ENCODE measurements around the gene CPNE4.
A peak's percentile ranks its signal among the peaks of the same experiment; 100 is the strongest.
"Not testable (repeated sequence)": the region's sequence is repeated elsewhere in the genome, so short reads cannot be mapped to it uniquely, and the experiment has no call there.

The CPNE4 gene
- total RNA-seq = 0 to 0.12 (median 0) reads per million in 9 experiments

- Mint-ChIP-seq H3K27ac (no peak within 1 kb of the TSS), H3K36me3 (ENCODE audit: insufficient read depth) (no peaks in the 10 kb centered on the region), H3K27me3 (peaks cover 56 to 71% of the 10 kb centered on the region in 2 donors), H3K4me1 (ENCODE audit: low read depth in 2 of 2) (peaks cover 4% of the 10 kb centered on the region in 2 donors), H3K4me3 (no peak within 1 kb of the TSS), H3K9me3 (peaks cover 0 to 3% of the 10 kb centered on the region in 2 donors)
- DNase-seq (peak; percentile 10 to 20 (median 18)), ATAC-seq (replicated peaks) (peak; percentile 56)
These were observed at the start of gene CPNE4 for GRCh38 chr3:132034486-132035464. Gene CPNE4 (minus strand): TSS chr3:132035014.

- Mint-ChIP-seq H3K27me3 (no peaks in the 10 kb centered on the region), H3K27ac (no peak overlapping the region), H3K36me3 (ENCODE audit: insufficient read depth) (no peaks in the 10 kb centered on the region), H3K4me3 (no peak overlapping the region), H3K4me1 (ENCODE audit: low read depth in 2 of 2) (no peaks in the 10 kb centered on the region), H3K9me3 (peaks cover 0 to 6% of the 10 kb centered on the region in 2 donors)
- DNase-seq (no peak), ATAC-seq (replicated peaks) (no peak)
These were observed 48.9 kb upstream of the CPNE4 start for GRCh38 chr3:132083583-132084279.

GRCh38 chr3:132083159-132083558 lies 48.3 kb upstream of the CPNE4 start:
- H3K27me3 Mint-ChIP-seq = no peaks in the 10 kb centered on the region
- H3K4me3 Mint-ChIP-seq = no peak overlapping the region
- ATAC-seq (replicated peaks) = no peak
- no peaks in the 10 kb centered on the region for H3K4me1 Mint-ChIP-seq (ENCODE audit: low read depth in 2 of 2)
- H3K9me3 Mint-ChIP-seq = peaks cover 0 to 6% of the 10 kb centered on the region in 2 donors
- no peak for DNase-seq
- no peaks in the 10 kb centered on the region for H3K36me3 Mint-ChIP-seq (ENCODE audit: insufficient read depth)
- no peak overlapping the region for H3K27ac Mint-ChIP-seq

- H3K27ac Mint-ChIP-seq = no peak overlapping the region
- no peaks in the 10 kb centered on the region for H3K36me3 Mint-ChIP-seq (ENCODE audit: insufficient read depth)
- H3K4me3 Mint-ChIP-seq = no peak overlapping the region
- H3K9me3 Mint-ChIP-seq = peaks cover 0 to 6% of the 10 kb centered on the region in 2 donors
- DNase-seq = no peak
- ATAC-seq (replicated peaks) = no peak
- H3K27me3 Mint-ChIP-seq = no peaks in the 10 kb centered on the region
- H3K4me1 Mint-ChIP-seq (ENCODE audit: low read depth in 2 of 2) = no peaks in the 10 kb centered on the region
These were observed 44.3 kb upstream of the CPNE4 start for GRCh38 chr3:132079147-132079546.

GRCh38 chr3:132073771-132074170 lies 39.0 kb upstream of the CPNE4 start:
- Mint-ChIP-seq H3K27me3 (peaks cover 0 to 12% of the 10 kb centered on the region in 2 donors), H3K4me3 (no peak overlapping the region), H3K36me3 (ENCODE audit: insufficient read depth) (no peaks in the 10 kb centered on the region), H3K9me3 (peaks cover 0 to 3% of the 10 kb centered on the region in 2 donors), H3K27ac (no peak overlapping the region), H3K4me1 (ENCODE audit: low read depth in 2 of 2) (no peaks in the 10 kb centered on the region)
- ATAC-seq (replicated peaks) (no peak), DNase-seq (no peak)

GRCh38 chr3:132071043-132071442 lies 36.2 kb upstream of the CPNE4 start:
- ATAC-seq (replicated peaks) (no peak), DNase-seq (no peak)
- Mint-ChIP-seq H3K27ac (no peak overlapping the region), H3K4me1 (ENCODE audit: low read depth in 2 of 2) (no peaks in the 10 kb centered on the region), H3K4me3 (no peak overlapping the region), H3K27me3 (peaks cover 0 to 12% of the 10 kb centered on the region in 2 donors), H3K36me3 (ENCODE audit: insufficient read depth) (no peaks in the 10 kb centered on the region), H3K9me3 (peaks cover 0 to 3% of the 10 kb centered on the region in 2 donors)

GRCh38 chr3:132064114-132064513 lies 29.3 kb upstream of the CPNE4 start:
- Mint-ChIP-seq H3K36me3 (ENCODE audit: insufficient read depth) (no peaks in the 10 kb centered on the region), H3K27me3 (no peaks in the 10 kb centered on the region), H3K4me1 (ENCODE audit: low read depth in 2 of 2) (no peaks in the 10 kb centered on the region), H3K27ac (no peak overlapping the region), H3K9me3 (peaks cover 0 to under 1% of the 10 kb centered on the region in 2 donors), H3K4me3 (no peak overlapping the region)
- DNase-seq (no peak), ATAC-seq (replicated peaks) (no peak)

- peaks cover 0 to 1% of the 10 kb centered on the region in 2 donors for H3K9me3 Mint-ChIP-seq
- DNase-seq (no peak), ATAC-seq (replicated peaks) (no peak)
- H3K4me3 Mint-ChIP-seq = no peak overlapping the region
- H3K27ac Mint-ChIP-seq = no peak overlapping the region
- H3K4me1 Mint-ChIP-seq (ENCODE audit: low read depth in 2 of 2) = no peaks in the 10 kb centered on the region
- peaks cover 0 to 2% of the 10 kb centered on the region in 2 donors for H3K27me3 Mint-ChIP-seq
- no peaks in the 10 kb centered on the region for H3K36me3 Mint-ChIP-seq (ENCODE audit: insufficient read depth)
These were observed 27.7 kb upstream of the CPNE4 start for GRCh38 chr3:132062535-132062934.

- Mint-ChIP-seq H3K4me3 (no peak overlapping the region), H3K27me3 (peaks cover 0 to 4% of the 10 kb centered on the region in 2 donors), H3K36me3 (ENCODE audit: insufficient read depth) (no peaks in the 10 kb centered on the region), H3K4me1 (ENCODE audit: low read depth in 2 of 2) (no peaks in the 10 kb centered on the region), H3K9me3 (peaks cover 0 to 1% of the 10 kb centered on the region in 2 donors), H3K27ac (no peak overlapping the region)
- ATAC-seq (replicated peaks) (no peak), DNase-seq (no peak)
These were observed 21.1 kb upstream of the CPNE4 start for GRCh38 chr3:132055872-132056271.

- DNase-seq (no peak), ATAC-seq (replicated peaks) (no peak)
- Mint-ChIP-seq H3K4me1 (ENCODE audit: low read depth in 2 of 2) (no peaks in the 10 kb centered on the region), H3K36me3 (ENCODE audit: insufficient read depth) (peaks cover 3% of the 10 kb centered on the region), H3K4me3 (no peak overlapping the region), H3K27me3 (no peaks in the 10 kb centered on the region), H3K9me3 (no peaks in the 10 kb centered on the region), H3K27ac (no peak overlapping the region)
These were observed 12.4 kb upstream of the CPNE4 start for GRCh38 chr3:132047209-132047608.

- not testable (repeated sequence) for DNase-seq; H3K9me3 Mint-ChIP-seq; ATAC-seq (replicated peaks); H3K27ac Mint-ChIP-seq; H3K36me3 Mint-ChIP-seq (ENCODE audit: insufficient read depth); H3K4me1 Mint-ChIP-seq (ENCODE audit: low read depth in 2 of 2); H3K4me3 Mint-ChIP-seq
- H3K27me3 Mint-ChIP-seq = peaks cover 6 to 14% of the 10 kb centered on the region in 2 donors
These were observed 10.1 kb upstream of the CPNE4 start for GRCh38 chr3:132044874-132045273.

- no peak for ATAC-seq (replicated peaks)
- no peak for DNase-seq
- H3K27ac Mint-ChIP-seq = no peak overlapping the region
- no peaks in the 10 kb centered on the region for H3K9me3 Mint-ChIP-seq
- peaks cover 6 to 16% of the 10 kb centered on the region in 2 donors for H3K27me3 Mint-ChIP-seq
- no peak overlapping the region for H3K4me3 Mint-ChIP-seq
- H3K36me3 Mint-ChIP-seq (ENCODE audit: insufficient read depth) = peaks cover 3% of the 10 kb centered on the region
- H3K4me1 Mint-ChIP-seq (ENCODE audit: low read depth in 2 of 2) = no peaks in the 10 kb centered on the region
These were observed 7.9 kb upstream of the CPNE4 start for GRCh38 chr3:132042681-132043080.

GRCh38 chr3:132038198-132038825 lies 3.5 kb upstream of the CPNE4 start:
- DNase-seq = no peak
- H3K4me3 Mint-ChIP-seq = no peak overlapping the region
- no peak for ATAC-seq (replicated peaks)
- peaks cover 0 to 3% of the 10 kb centered on the region in 2 donors for H3K9me3 Mint-ChIP-seq
- H3K27me3 Mint-ChIP-seq = peaks cover 41 to 59% of the 10 kb centered on the region in 2 donors
- no peak overlapping the region for H3K27ac Mint-ChIP-seq
- H3K36me3 Mint-ChIP-seq (ENCODE audit: insufficient read depth) = no peaks in the 10 kb centered on the region
- H3K4me1 Mint-ChIP-seq (ENCODE audit: low read depth in 2 of 2) = peaks cover 4% of the 10 kb centered on the region in 2 donors

Data from effector memory CD8-positive, alpha-beta T cell (primary cell).